ENCODE results near the gene DAAM1.

- no peak for TF ChIP-seq CTCF (IDR thresholded peaks at IDR 0.05)
- no peak for TF ChIP-seq POLR2A (IDR thresholded peaks at IDR 0.05)
- TF ChIP-seq POLR2AphosphoS5 (IDR thresholded peaks at IDR 0.05; ENCODE audit: insufficient read depth in 1 of 2, low read depth in 1 of 2) = no peak
Observed at GRCh38 chr14:59268011-59268410, 79.5 kb downstream of the DAAM1 start.
